Activated CD4-positive, CD25-positive, alpha-beta regulatory T cell treated with anti-CD3 and anti-CD28 coated beads, Interleukin-2, amount 50 U/mL, for 72 hours (primary cell): Measurements from ENCODE around the gene EDAR.

ENCODE experiments used
- DNase-seq: peaks from one replicate; pipeline ENCODE4 v3.0.0; 2021

The EDAR gene

DNA sequence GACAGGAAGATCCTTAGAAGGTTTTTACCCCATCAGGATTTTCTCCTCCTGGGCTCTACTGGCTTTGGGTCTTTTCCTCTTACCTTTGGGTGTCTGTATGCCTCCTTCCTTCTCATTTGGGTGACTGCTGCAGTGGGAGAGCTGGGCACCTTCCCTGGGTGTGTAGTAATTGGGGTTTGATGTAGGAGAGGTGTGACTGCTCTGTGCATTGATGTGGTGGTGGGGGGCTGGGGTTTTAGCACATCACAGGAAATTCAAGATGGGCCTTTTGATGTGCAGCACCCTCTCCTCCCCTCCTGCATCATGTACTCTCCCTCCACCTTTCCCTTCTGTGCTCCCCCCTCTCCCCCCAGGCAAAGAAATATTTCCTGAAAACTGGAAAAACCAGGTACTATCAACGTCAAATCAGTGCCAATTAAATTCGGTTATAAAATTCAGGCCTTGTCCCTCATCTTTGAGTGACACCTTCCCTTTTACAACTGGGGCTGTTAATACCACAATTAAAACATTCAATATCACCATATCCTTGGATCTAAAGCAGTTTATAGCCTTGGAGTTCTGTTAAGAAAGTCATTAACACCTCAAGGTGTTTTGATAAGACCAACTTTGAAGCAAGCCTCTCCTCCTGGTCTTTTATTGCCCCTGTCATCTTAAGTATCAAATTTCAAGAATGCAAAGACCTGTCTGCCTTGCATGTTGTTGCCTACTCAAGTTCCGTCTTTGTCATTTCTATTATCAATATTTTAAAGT lies 23.3 kb downstream of the EDAR start:
- DNase-seq, result no peak

DNA sequence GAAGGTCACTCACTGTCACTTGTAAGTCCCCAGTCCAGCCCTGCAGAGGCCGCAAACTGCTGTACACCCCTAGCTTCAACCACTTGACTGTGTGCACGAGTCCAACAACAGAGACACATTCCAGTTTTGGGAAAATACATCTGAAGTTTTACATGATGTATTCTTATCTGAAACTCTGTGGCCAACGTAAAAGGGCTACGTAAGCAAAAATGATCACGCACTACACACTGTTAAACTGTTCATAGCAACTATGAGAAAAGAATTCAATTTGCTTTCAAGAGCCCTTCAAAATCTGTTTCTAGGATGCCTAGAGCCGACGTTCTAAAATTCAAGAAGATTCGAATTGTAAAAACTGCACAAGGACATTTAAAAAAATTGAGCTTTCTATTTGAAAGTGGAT lies 26.0 kb downstream of the EDAR start:
- no peak for DNase-seq

DNA sequence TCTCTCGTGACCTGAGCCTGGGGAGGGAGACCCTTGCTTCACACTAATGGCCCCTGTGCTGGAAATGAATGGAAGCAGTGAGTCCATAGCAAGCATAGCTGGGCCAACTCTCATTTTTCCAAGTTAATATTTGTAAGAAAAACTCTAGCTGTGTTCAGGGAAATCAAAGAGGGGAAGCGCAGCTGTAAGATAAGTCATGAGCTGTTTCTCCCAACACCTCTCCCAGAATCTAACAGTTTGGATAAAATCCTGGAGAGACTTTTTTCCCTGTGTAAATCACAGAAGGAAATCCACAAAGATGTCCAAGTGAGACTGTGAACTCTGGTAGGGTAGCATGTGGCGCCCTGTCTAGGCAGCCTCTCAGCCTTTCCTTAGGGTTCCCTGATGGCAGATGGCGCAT lies 27.2 kb downstream of the EDAR start:
- no peak for DNase-seq

DNA sequence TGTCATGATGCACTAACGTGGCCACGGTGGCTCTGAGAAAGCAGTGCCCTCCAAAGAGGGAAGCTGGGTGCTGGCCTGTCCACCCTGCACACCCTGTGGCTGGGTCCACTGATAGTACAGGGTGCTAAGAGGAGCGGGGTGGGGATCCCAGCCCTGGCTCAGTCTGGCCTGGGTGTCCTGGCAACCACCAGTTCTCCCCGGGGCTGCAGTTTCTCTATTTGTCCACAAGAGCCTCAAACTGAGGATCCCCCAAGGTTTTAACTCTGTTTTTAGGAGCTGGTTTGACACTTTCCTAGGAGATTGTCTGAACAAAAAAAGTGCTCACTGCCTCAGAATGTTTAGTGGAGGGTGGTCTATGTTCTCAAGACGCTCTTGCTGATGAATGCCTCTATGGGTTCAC lies 29.0 kb downstream of the EDAR start:
- no peak for DNase-seq

DNA sequence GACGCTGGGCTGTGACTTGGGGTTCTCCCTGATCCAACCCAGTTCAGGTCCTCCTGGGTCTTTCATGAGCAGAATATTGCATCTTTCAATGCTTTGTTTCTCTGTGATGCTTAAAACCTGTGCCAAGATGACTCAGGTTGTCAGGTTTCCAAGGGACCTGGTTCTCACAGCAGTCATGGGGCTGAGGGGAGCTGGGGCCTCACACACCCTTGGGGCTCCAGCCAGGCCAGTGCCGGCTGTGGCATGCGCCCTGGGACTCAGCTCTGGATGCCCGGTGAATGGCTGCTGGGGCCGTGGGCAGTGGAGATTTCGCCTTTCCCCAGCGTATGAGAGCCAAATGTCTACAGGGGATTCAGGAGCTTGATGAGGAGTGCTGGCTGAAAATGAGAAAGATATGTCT lies 29.6 kb downstream of the EDAR start:
- DNase-seq, result no peak

DNA sequence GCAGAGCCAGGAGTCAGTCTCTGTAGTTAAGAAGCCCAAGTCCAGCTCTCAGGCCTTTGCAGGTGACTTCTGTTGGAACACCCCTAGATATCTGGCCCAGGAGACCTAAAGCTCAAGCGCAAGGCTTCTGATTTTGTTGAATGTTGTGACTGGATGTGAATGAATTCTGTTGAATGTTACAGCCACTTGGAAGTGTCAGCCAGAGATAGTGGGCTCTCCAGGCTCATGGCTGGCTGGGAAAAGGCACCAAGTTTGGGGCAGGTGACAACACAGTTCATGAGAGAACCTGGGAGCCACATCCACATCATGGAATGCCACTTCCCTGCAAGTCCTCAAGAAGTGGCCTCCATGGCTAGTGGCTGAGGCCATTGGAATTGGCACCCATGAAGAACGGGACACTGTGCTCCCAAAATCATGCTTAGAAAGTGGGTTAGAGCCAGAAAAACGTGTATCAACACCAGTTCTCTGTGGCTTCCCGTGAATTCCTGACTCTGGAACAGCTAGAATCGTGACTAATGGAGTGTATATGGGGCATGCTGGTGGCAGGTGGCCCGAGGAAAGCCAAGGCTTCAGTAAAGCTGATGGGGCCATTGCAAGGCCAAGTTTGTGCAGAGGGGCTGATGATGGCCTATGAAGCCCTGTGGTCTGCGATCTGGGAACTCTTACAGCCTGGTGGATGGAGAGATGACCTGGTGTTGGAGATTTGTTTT lies 30.2 kb downstream of the EDAR start:
- no peak for DNase-seq

DNA sequence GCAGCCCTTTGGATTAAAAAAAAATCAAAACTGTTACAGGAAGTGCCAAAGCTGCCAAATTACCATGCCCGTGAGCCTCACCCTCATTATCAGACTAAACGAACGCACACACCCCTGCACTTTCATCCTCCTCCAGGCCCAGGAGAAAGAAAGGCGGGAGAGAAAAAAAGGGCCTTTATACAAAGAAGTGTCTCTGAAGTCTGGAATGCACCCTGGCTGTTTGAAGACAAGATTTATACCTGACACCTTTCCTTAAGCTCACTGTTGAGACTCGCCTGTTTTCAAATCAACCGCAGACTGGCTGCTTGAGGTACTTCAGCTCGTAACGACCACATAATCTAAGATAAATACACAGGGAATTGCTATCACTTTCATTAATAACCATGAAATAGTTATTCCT lies 31.0 kb downstream of the EDAR start:
- no peak for DNase-seq

DNA sequence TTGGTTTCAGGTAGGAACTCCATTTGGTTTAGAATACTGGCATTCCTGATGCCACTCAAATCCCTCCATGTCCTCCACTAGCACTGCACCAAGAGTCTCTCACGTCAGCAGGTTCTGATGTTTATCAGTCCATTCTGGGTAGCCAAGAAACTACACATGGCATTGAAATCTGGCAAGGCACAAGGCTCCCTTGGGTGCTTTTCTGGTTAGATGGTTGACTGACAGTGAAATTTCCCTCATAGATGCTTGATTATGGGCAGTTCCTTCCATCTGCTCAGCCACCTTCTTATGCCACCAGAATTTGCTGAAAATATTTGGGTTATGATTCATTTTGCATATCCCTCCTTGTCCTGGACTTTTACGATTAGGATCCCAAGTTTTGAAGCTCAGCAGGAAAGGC lies 32.6 kb downstream of the EDAR start:
- no peak for DNase-seq

DNA sequence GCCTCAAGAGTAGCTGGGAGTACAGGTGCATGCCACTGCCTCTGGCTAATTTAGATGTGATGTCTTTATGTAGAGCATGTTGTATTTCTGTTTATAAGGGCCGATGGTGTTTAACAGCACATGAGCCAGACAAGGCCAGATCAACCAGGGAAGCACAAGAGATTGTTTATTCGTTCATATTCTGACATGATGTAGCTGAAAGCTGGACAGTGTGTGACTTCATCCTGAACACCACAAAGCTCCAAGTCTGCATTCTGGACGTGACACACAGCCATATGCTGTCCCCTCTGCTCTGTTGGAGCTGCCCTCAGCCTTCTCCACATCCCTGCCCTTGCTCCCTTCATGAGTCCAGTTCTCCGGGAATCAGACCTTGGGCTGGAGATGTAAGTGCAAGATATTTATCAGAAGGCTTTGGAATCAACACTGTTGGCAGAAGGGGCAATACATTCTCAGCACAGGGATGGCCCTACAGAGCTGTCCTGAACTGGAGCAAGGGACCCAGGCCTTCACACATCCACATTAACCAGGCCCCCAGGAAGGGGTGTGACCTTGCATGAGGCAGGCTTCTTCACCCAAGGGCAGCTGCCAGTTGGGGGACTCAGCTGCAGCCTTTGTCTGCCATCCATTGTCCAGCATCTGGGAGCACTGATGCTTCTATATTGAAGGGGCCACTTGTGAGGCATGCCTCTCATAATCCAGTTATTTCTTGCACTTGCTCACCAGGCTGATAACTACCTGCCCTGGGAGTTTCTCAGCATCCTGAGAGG lies 38.5 kb downstream of the EDAR start:
- DNase-seq, result no peak

DNA sequence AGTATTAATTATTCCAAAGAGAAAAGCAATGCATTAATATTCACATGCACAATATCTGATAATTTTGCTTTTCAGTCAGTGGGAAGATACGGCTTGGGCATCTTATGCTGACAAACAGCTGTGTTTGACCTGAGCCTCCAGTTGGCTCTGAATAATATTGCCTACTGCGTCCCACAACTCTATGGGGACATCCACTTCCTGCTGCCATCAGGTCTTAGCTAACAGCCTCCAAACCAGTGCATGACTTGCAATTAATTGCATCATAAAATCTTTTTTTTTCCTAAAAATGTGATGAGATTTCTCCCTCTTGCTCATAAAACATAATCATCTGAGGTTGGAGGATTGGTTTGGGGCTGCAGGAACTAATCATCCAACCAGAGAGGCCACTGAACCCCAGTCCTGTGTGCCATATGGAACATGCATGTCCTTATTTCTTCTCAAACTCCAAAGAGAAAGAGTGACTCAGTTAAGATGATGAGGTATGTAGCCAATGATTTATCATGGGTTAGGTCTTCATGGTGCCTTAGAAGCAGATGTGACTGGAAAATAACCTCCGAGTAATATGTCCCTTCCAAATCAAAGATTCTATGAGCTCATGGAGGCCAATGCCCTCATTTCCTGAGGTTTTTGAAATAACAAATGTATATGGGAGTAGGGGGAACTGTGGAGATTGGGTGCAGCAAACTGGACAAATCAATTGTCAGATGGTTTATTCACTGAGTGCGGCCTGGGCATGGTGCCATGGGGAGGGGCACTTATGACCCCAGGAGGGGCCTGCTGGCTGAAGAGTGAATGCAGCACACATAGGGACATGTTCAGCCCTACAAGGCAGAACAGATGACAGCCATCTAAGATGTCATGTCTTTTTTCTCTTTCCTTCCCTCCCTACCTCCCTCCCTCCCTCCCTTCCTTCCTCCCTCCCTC lies 39.4 kb downstream of the EDAR start:
- DNase-seq, result no peak

DNA sequence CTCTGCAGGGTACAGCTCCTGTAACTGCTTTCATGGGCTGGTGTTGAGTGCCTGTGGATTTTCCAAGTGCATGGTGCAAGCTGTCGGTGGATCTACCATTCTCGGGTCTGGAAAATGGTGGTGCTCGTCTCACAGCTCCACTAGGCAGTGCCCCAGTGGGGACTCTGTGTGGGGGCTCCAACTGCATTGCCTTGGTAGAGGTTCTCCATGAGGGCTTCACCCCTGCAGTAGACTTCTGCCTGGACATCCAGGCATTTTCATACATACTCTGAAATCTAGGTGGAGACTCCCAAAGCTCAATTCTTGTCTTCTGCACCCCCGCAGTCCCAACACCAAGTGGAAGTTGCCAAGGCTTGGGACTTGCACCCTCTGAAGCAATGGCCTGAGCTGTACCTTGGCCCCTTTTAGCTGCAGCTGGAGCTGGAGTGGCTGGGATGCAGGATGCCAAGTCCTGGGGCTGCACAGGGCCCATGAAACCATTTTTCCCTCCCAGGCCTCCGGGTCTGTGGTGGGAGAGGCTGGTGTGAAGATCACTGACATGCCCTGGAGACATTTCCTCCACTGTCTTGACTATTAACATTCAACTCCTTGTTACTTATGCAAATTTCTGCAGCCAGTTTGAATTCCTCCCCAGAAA lies 41.6 kb downstream of the EDAR start:
- no peak for DNase-seq

DNA sequence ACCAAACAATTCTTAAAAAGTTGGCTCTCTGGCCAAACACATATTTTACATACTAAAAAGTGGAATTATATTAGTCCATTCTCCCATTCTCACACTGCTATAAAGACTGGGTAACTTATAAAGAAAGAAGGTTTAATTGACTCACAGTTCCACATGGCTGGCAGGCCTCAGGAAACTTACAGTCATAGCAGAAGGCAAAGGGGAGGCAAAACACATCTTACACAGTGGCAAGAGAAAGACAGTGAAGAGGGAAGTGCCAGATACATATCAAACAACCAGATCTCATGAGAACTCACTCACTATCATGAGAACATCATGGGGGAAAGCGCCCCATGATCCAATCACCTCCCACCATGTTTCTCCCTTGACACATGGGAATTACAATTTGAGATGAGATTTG lies 42.6 kb downstream of the EDAR start:
- DNase-seq, result no peak

DNA sequence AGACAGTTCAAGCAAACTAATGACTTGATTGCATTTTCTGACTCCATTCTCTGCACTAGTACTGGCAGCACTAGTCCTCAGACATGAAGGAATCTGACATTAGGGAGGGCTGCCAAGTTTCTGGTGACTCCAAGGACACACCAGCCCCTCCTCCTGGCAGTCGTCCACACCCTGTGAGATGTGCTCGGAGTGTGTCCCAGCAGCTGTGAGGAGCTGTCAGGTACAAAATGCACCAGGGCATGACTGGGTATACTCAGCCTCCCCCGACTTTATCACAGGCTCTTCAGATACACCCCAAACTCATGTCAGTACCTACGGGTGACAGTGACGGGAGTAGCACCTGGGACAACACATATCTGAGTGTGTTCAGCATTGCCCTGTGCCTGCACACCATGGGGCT lies 43.1 kb downstream of the EDAR start:
- no peak for DNase-seq

DNA sequence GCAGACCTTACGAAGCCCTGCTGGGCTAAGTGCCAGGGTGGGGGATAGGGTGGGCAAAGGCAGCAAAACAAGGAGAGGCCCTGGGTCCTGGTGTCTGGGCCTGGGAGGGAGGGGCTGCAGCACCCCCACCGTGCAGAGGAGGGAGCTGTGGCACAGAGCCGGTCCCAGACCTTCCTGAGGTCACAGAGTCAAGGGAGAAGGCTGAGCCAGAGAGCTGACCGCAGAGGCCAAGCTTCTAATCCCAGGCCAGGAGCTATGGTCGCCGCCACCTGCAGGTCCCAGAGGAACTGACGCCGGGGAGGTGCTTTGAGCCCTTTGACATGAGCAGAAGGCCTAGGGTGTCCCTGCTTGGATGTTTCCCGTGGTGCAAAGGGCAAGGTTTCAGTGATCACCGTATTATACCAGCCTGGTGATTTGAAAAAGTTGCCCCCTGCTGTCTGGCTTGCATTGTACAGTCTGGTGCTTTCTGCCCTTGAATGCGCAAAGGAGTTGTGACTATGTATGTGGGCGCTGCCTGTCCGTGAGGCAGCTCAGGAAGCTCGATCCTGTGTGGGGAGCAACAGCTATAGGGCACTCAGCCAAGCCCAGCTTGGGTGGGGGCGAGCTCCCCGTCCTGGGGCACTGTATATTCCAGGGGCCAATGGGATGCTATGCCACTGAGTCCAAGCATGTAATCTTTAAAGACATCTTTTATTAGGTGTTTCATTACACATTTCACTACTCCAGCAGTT lies 44.3 kb downstream of the EDAR start:
- no peak for DNase-seq

DNA sequence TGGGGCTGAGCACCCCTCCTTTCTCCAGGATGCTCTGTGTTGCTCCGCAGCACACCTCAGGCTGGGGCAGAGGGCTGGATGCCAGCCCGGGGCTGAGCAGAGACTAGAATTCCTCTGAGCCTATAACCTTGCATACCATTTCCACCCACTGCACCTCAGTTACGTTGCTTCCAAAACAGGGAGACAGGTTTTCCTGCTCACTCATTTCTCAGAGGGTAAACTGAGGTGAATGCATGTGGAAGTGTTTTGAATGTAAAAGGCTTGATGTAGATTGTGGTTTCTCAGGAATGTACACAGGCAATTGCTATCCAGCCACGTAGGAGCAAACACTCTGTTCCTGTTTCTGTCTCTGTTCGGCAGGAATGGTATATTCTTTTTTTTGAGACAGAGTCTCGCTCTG lies 45.3 kb downstream of the EDAR start:
- no peak for DNase-seq

DNA sequence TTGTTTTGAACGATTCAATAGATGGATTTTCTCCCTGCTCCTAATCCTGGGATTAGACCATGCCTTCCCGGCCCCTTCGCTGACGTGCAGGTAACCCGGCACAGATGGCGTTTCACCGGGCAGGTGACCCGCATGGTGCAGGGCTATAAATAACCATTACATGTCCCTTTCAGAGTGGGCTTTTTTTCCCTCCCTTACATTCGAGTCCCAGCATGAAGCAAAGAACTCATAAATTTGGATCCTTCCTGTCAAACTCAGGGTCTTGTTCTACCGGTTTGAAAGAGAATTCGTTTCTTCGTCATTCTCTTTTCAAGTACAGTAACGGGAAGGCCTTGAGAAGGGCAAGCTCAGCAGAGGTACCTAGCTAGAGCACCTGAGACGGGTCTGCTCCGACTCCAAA lies 46.1 kb downstream of the EDAR start:
- DNase-seq, result no peak

DNA sequence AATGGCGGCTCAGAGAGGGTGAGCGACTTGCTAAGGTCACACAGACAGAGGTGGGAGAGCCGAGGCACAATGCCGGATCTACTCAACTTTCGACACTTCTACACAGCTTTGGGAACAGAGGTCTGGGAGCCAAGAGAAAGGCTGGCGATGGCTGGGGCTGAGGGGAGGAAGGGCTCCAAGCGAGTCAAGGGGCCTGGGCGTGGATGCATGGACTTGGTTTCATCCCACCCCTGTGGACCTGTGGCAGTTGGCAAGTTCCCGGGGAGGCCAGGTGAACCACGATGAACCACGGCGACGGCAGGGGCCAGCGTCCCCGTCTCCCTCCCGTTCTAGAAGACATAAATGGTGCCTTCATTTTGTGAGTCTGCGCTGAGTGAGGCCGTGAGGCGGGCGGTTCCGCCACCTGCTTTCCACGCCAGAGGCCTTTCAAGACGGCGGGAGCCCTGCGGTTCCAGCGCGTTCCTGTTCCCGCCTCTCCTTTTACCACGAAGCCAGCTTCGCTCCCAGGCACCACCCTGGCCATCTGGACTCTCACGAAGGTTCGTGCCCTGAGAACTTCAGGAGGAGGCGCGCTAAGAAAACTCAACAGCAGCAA lies 46.7 kb downstream of the EDAR start:
- DNase-seq, result no peak

DNA sequence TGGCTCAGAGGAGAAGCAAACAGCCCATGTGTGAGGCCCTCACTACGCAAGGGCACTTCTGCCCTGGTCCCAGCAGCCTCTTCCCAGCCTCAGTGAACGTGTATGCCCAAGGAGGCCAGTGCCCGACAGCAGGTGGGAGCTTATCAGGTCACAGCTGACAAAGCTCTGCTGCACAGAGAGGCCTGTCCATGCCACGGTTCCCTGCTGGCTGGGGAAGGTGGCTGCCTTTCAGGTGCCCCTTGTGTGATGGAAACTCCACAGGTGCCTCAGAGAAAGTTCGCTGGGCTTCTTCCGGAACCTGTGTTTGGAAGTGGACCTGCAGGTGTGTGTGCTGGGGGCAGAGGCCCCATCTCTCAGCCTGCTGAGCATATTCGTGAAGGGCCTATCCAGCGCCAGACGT lies 47.3 kb downstream of the EDAR start:
- DNase-seq, result no peak

DNA sequence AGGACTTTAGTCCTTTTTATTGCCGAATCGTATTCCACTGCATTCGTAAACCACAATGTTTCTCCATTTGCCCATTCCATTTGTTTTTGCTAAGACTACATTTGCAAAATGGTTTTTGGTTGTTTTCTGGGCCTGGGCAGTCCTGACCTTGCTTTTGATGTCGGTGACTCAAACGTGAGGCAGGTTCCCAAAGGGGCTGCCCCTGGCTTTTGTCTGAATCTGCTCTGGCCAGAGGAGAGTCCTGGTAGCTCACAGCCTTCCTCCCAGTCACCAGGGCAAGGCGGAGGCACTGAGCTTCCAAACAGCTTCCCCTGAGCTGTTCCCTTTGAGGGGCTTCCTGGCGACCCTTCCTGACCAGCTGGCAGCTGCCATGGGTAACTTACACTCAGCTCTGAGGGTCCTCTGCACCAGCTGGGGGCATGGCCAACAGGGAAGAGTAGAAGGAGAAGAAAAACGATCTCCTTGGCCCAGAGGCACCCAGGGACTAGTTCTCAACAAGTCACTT lies 47.8 kb downstream of the EDAR start:
- DNase-seq, result no peak

DNA sequence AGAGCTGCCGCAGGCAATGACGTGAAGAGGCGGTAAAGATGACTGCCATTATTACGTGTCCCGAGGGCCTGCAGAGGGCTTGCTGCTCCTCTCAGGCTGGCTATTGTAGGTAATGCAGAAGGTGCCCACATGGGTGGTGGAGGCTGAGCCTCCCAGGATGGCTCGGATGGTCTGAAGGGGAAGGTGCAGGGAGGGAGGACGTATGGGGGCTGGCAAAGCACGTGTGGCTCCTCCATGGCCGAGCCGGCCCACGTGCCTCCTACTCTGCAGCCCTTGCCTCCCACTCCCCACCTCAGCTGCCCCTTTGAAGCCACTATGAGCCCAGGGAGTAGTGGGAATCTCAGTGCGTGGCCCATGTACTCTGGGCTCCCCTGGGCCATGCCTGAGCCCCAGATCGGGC lies 48.9 kb downstream of the EDAR start:
- DNase-seq, result no peak

DNA sequence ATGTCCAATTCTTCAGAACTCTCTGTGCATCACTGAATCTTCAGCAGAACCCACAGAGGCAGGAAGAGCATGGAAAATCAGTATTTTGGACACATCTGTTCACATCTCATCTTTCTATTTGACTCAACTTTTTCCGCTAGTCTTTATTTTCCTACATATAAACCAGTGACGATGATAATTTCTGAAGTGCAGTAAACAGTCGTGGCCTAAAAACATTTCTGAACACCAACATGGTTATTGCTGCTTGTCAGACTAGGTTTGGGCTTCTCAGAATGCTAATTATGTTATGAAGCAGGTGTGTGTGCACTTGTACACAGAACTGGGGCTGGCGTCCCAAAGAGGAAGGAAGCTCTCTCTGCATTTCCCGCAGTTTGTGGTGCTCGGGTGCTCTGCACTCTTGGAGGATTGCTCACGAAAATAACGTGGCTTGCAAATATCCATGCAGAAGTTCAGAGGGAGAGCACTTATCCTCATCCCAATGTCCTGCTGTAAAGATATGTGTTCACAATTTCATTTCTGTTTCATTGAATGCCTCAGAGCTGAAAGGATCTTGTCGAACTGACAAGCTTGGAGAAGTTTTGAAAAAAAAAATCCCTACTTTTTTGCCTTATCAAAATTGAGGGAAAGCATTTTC lies 50.8 kb downstream of the EDAR start:
- DNase-seq, result no peak
